RWPE1 (cell line): ENCODE measurements around the gene ST8SIA4.

Experiments used
- CTCF ChIA-PET: fragments of 350-600 bp; sonication (Branson Sonifier 250); formaldehyde crosslinking; extraction: SDS; loops from one replicate; lab custom pipeline; 2021; lab: Yijun Ruan, JAX
- POLR2A ChIA-PET: fragments of 400-600 bp; formaldehyde crosslinking; extraction: SDS; loops from one replicate; lab custom pipeline; 2020; ENCODE audit warnings: antibody characterized with exemption; ENCODE audit not compliant: low non-redundant PET; lab: Yijun Ruan, JAX
- DNase-seq: peaks from one replicate; pipeline ENCODE4 v3.0.0; 2012; ENCODE audit warnings: low spot score
- H3K27ac ChIP-seq: fragments of 450-650 bp; 2 replicates; pipeline ENCODE4 v1.5.1; 2017
- CTCF ChIP-seq: fragments of 450-650 bp; conservative IDR thresholded peaks from 2 replicates; pipeline ENCODE4 v1.5.1; 2017; ENCODE audit warnings: low read depth, mild to moderate bottlenecking

Gene ST8SIA4

DNA sequence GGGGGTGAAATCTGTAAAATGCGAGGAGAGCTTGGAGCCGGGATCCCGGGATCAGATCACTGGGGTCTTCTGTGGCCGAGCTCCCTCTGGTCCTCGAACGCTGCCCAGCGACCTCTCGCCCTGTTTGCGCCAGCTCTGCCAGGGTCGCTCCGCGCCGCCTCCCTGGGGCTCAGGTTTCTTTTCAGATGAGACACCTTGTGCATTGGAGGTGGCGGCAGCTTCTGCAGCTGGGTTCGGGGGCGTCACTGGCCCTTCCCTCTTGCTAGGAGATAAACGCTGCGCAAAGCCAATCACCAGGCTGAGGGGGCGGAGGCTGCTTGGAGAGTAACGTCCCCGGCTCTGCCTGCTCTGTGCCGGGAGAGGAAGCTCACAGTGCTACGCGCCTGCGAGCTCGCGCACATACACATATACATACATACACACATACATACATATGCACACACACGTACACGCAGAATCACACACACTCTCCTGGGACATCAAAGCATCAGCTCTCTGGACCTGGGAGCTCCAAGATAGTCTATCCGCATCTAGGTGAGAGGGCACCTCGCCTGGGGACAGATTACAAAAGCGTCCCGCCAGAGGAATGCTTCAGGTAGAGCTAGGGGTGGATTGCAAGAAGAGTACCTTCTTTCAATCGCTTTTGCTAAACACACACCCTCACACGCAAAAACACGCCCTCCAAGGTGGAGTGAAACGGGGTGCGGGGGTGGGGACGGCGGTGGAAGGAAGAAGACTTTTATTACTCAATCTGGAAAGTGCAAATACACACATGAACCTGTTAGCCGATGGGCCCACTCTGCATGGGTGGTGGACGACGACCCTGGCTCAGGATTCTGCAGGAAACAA lies at the start of gene ST8SIA4:
TSS of gene ST8SIA4 (minus strand) at position 244 of the 849 bp plus-strand sequence. CDS start 327 bp downstream, outside the sequence.
- POLR2A ChIA-PET, result no interaction called here
- no peak within 1 kb of the TSS for H3K27ac ChIP-seq
- no peak for TF ChIP-seq CTCF
- peak; percentile 53 for DNase-seq
- CTCF ChIA-PET, result interaction anchor here (0.8 kb wide), 1 partner anchor 425 kb away, joined by 3 read pairs; no protein-coding TSS in a partner anchor

GRCh38 chr5:100950985-100951384 lies 47.9 kb upstream of the ST8SIA4 start:
- no peak for TF ChIP-seq CTCF
- ChIA-PET CTCF (interaction anchor here (1.2 kb wide), 1 partner anchor 13 kb away, joined by 3 read pairs; no protein-coding TSS in a partner anchor), POLR2A (no interaction called here)
- no peak for DNase-seq
- H3K27ac ChIP-seq, result no peak overlapping the region

DNA sequence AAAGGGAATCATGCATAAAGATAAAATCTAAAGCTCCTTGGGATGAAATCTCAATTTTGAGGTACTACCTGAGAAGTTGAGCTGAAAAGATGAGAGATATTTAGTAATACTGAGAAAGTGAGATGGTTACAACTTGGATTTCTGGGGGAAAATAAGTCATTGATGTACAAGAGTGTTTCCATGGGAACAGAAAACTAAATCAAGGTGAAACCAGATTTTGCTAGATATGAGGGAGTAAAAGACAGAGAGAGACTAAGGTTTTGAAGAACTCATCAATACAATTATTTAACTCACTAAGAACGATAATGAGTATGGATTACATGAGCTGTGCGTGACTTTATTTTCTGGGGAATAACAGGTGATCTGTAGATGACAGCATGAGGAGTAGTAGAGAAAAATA lies 10.2 kb upstream of the ST8SIA4 start:
- ChIA-PET POLR2A (no interaction called here), CTCF (no interaction called here)
- no peak overlapping the region for H3K27ac ChIP-seq
- no peak for TF ChIP-seq CTCF
- no peak for DNase-seq

DNA sequence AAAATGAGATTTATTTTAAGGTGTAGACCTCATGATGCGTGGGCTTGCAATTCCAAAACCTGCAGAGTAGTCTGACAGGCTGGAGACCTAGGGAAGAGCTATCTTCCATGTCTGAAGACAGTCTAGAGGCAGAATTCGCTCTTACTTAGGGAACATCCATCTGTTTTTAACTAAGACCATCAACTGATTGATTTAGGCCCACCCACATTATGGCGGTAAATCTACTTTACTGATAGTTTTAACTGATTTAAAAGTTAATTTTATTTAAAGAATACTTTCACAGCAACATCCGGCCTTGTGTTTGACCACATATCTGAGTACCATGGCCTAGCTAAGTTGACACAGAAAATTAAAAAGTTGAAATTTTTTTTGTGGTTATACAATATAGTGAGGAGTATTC lies 6.0 kb upstream of the ST8SIA4 start:
- no peak overlapping the region for H3K27ac ChIP-seq
- ChIA-PET CTCF (no interaction called here), POLR2A (no interaction called here)
- DNase-seq, result no peak
- TF ChIP-seq CTCF, result no peak

- no peak for TF ChIP-seq CTCF
- CTCF ChIA-PET, result no interaction called here
- H3K27ac ChIP-seq, result no peak overlapping the region
- no peak for DNase-seq
- POLR2A ChIA-PET, result no interaction called here
These were observed 2.3 kb upstream of the ST8SIA4 start for GRCh38 chr5:100905259-100905914.

DNA sequence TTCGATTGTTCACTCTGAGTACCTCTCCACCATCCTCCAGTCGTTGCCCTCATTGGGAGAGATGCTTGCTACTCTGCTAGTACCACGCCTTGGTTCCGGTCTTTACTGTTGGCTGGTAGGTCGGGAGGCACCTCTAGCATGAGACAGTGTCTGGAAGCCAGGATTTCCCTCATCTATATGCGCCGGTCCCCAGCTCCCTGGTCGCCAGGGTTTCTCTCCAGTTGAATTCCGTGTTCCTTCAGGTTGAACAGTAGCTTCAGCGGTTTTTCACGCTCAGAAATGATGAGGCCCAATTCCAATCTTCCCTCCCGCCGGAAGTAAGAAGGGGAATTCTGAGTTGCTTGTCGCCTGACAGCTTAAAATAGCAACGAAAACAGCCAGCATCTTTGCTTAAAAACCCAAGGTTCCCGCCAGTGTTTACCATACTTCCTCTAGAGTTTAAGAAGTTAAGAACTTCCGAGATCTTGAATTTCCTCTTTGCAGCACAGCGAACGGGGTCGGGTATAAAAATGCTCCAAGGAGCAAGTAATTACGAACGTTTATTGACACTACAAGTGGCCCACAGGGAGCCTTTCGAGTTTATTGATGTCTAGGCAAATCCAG lies 1.3 kb upstream of the ST8SIA4 start:
- TF ChIP-seq CTCF, result no peak
- CTCF ChIA-PET, result interaction anchor here (0.6 kb wide), 1 partner anchor 32 kb away, joined by 6 read pairs; no protein-coding TSS in a partner anchor
- no peak for DNase-seq
- no peak overlapping the region for H3K27ac ChIP-seq
- POLR2A ChIA-PET, result no interaction called here
